MCF 10A (cell line): ENCODE results near the gene HIF1AN. TPM values are rescaled to one million over a fixed set of nuclear protein-coding genes. Genes with fewer than 3 reads are reported as not detected.

Source experiments
- BruUV-seq: library from RNA; stranded (reverse); fragments of 400-500 nt; replicated peaks from 2 replicates; lab custom pipeline; 2021; lab: Mats Ljungman, UMichigan
- CTCF ChIA-PET: fragments of 300-600 bp; sonication (Branson Sonifier 250); formaldehyde crosslinking; extraction: SDS; loops from one replicate; lab custom pipeline; 2021; ENCODE audit warnings: antibody characterized with exemption, inconsistent platforms; lab: Yijun Ruan, JAX
- POLR2A ChIA-PET: fragments of 300-600, 350-650 bp; sonication (Branson Sonifier 250); formaldehyde crosslinking; extraction: SDS; loops from one replicate; lab custom pipeline; 2020; ENCODE audit warnings: antibody characterized with exemption, inconsistent platforms; lab: Yijun Ruan, JAX
- DNase-seq: peaks from one replicate; pipeline ENCODE4 v3.0.0-alpha.2; 2018; ENCODE audit not compliant: unreplicated experiment
- H3K27ac Mint-ChIP-seq: one replicate; pipeline ENCODE4 v1.8.0; 2022; ENCODE audit warnings: mild to moderate bottlenecking, low read depth, mixed read lengths; ENCODE audit not compliant: unreplicated experiment
- H3K27me3 Mint-ChIP-seq: one replicate; pipeline ENCODE4 v1.8.0; 2022; ENCODE audit warnings: mixed read lengths; ENCODE audit not compliant: insufficient read depth, unreplicated experiment
- H3K36me3 Mint-ChIP-seq: one replicate; pipeline ENCODE4 v1.8.0; 2022; ENCODE audit warnings: mild to moderate bottlenecking, moderate library complexity, mixed read lengths; ENCODE audit not compliant: insufficient read depth, unreplicated experiment
- H3K4me1 Mint-ChIP-seq: one replicate; pipeline ENCODE4 v1.8.0; 2022; ENCODE audit warnings: mixed read lengths; ENCODE audit not compliant: insufficient read depth, unreplicated experiment
- H3K4me3 Mint-ChIP-seq: one replicate; pipeline ENCODE4 v1.8.0; 2022; ENCODE audit warnings: mild to moderate bottlenecking, moderate library complexity, mixed read lengths; ENCODE audit not compliant: unreplicated experiment
- H3K9me3 Mint-ChIP-seq: one replicate; pipeline ENCODE4 v1.8.0; 2022; ENCODE audit warnings: mixed read lengths; ENCODE audit not compliant: unreplicated experiment
- CTCF ChIP-seq: fragments of 200-600 bp; IDR thresholded peaks from one replicate; pipeline ENCODE4 v1.8.0; 2022; ENCODE audit warnings: antibody characterized with exemption, mild to moderate bottlenecking; ENCODE audit not compliant: unreplicated experiment
- intact Hi-C: fragments of 100-400 bp; cut with micrococcal nuclease; formaldehyde crosslinking; loops from 2 replicates; pipeline ENCODE4 v1.14.1; 2022
- total RNA-seq: library from RNA; stranded (reverse); gene quantifications from 2 replicates; pipeline ENCODE4 v1.2.3, GENCODE V29; 2022

Gene HIF1AN
- total RNA-seq, 1 experiment from 2014 or later, result 40.1 TPM

DNA sequence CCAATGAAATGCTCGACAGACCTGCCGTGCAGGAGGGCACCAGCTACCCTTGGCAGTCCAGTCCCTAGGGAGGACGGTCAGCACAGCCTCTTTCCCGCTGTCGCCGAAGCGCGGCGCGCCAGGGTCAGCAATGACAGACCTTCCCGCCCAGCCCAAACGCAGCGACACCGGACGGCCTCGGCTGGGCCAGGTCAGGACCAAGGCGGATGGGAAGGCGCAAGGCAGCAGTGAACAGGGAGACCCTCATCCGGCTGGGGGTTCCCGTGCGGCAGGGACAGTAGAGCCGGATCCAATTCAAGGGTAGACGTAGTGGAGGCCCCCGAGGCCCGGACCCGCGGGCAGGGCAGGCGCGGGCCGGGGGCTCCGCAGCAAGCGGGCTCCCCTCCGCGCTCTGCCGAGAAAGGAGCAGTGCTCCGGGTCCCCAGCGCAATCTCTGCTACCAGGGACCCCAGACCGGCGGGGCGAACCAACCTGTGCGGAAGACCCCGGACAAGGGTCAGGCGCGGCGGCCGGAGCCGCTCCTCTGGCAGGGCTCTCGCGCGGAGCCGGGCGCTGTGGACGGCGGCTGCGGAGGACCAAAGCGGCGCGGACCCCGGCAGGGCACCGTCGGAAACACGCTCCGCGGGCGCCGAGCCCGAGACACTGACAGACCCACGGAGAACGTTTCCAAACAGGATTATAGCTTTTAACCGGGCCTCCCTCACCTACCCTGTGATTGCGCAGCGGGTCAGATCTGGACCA is 16.3 kb upstream of the HIF1AN start, which contains the start of gene SEC31B:
SEC31B (minus strand) TSS at position 551 of the 741 bp plus-strand sequence. CDS start 2,909 bp downstream, outside the sequence.
- Mint-ChIP-seq H3K27me3 (no peaks in the 10 kb centered on the region), H3K27ac (no peak within 1 kb of the TSS), H3K4me3 (no peak within 1 kb of the TSS), H3K36me3 (peaks cover 24% of the 10 kb centered on the region), H3K9me3 (no peaks in the 10 kb centered on the region), H3K4me1 (no peaks in the 10 kb centered on the region)
- no TSS peak for BruUV-seq
- intact Hi-C loops, result loop anchor here (10.0 kb wide), 1 partner anchor 675 kb away; no protein-coding TSS in a partner anchor
- ChIA-PET CTCF (interaction anchor here (0.5 to 5.1 kb wide), 29 partner anchors 8 to 369 kb away, joined by 3 to 42 read pairs (median 5); partner anchors contain the start of genes HIF1AN, PKD2L1 and SCD), POLR2A (interaction anchor here (1.0 to 2.0 kb wide), 8 partner anchors 9 to 359 kb away, joined by 3 to 7 read pairs (median 4); partner anchors contain the start of gene BLOC1S2)
- DNase-seq, result no peak
- no peak for TF ChIP-seq CTCF

DNA sequence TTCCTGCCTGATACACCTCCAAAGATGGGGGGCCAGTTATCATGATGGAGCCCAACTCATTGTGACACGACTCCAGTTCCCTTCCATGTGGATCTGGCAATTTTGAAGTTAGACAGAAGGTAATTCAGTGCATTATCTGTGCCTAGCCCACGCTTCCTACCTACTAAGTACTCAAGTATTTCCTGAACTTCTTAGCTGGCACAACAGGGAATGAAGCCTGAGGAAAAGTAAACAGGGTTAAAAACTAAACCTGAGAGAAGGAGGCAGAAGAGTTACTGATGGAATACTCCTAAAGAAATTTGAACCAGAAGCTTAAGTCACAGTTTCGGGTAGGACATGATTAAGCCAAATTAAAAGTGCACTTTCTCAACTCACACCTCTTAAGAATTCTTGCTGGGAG is 14.9 kb upstream of the HIF1AN start:
- Mint-ChIP-seq H3K9me3 (no peaks in the 10 kb centered on the region), H3K4me3 (no peak overlapping the region), H3K27me3 (no peaks in the 10 kb centered on the region), H3K4me1 (no peaks in the 10 kb centered on the region), H3K36me3 (peaks cover 36% of the 10 kb centered on the region), H3K27ac (no peak overlapping the region)
- POLR2A ChIA-PET, result interaction anchor here (0.7 to 1.4 kb wide), 3 partner anchors 39 to 364 kb away, joined by 3 to 4 read pairs (median 3); no protein-coding TSS in a partner anchor
- peak; percentile 41 for DNase-seq
- CTCF ChIA-PET, result interaction anchor here (0.6 to 5.1 kb wide), 5 partner anchors 13 to 358 kb away, joined by 3 to 42 read pairs (median 4); no protein-coding TSS in a partner anchor
- no TSS peak for BruUV-seq
- no peak for TF ChIP-seq CTCF
- intact Hi-C loops, result no loop called here

GRCh38 chr10:100522107-100522801 is 13.5 kb upstream of the HIF1AN start:
- no peak overlapping the region for H3K4me3 Mint-ChIP-seq
- H3K27me3 Mint-ChIP-seq, result no peaks in the 10 kb centered on the region
- BruUV-seq, result no TSS peak
- no peak overlapping the region for H3K27ac Mint-ChIP-seq
- ChIA-PET CTCF (interaction anchor here (0.5 to 5.1 kb wide), 9 partner anchors 9 to 356 kb away, joined by 3 to 42 read pairs (median 3); partner anchors contain the start of gene HIF1AN), POLR2A (interaction anchor here (0.6 to 1.5 kb wide), 2 partner anchors 14 to 162 kb away, joined by 4 to 10 read pairs; partner anchors contain the start of gene HIF1AN)
- no peak for TF ChIP-seq CTCF
- H3K9me3 Mint-ChIP-seq, result no peaks in the 10 kb centered on the region
- H3K4me1 Mint-ChIP-seq, result no peaks in the 10 kb centered on the region
- intact Hi-C loops, result no loop called here
- H3K36me3 Mint-ChIP-seq, result peaks cover 41% of the 10 kb centered on the region
- no peak for DNase-seq

DNA sequence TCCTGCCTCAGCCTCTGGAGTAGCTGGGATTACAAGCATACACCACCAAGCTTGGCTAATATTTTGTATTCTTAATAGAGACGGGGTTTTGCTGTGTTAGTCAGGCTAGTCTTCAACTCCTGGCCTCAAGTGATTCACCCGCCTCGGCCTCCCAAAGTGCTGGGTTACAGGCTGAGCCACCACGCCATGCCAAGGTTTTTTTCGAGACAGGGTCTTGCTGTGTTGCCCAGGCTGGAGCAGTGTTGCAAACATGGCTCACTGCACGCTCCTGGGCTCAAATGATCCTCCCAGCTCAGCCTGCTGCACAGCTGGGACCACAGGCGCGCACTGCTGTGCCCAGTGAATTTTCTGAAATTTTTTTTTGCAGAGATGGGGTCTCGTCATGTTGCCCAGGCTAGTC is 12.8 kb upstream of the HIF1AN start:
- Mint-ChIP-seq H3K4me1 (no peaks in the 10 kb centered on the region), H3K4me3 (no peak overlapping the region), H3K27ac (no peak overlapping the region), H3K36me3 (peaks cover 41% of the 10 kb centered on the region), H3K9me3 (no peaks in the 10 kb centered on the region), H3K27me3 (no peaks in the 10 kb centered on the region)
- POLR2A ChIA-PET, result interaction anchor here (1.5 kb wide), 1 partner anchor 13 kb away, joined by 10 read pairs; the partner anchor contains the start of gene HIF1AN
- DNase-seq, result no peak
- no TSS peak for BruUV-seq
- TF ChIP-seq CTCF, result no peak
- intact Hi-C loops, result no loop called here
- CTCF ChIA-PET, result interaction anchor here (0.5 to 1.3 kb wide), 8 partner anchors 10 to 491 kb away, joined by 3 to 8 read pairs (median 3); no protein-coding TSS in a partner anchor
